ENCODE measurements around the gene KRTAP4-7. TPM values are rescaled to one million over a fixed set of nuclear protein-coding genes. Genes with fewer than 3 reads are reported as not detected.
"Not testable (repeated sequence)": the region's sequence is repeated elsewhere in the genome, so short reads cannot be mapped to it uniquely, and the experiment has no call there.

KRTAP4-7 gene
- total RNA-seq, 2 donors from 2014 or later: not detected

DNA sequence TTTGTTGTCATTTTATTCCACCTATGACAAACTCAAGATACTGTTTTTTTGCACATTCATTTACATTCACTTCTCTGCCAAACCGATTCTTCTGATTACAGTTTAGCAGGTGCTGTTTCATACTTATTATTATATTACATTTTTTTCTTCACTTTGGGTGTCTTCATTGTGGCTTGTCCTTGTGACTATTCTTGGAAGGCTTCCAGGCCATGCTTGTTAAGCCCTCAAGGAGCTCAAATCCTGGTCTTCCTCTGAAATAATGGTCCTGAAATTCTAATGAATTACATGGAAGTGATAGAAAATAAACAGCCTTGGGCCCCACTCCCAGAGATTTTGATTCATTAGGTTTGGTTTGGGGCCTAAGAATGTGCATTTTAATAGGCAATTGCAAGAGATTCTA, 19.6 kb upstream of the KRTAP4-7 start:
- no peaks in the 10 kb centered on the region for H3K9me3 Mint-ChIP-seq
- 100% methylated on average over 1 of the region's 1 CpG; no CpG with 5 or more reads in 1 of the 2 experiments for WGBS, 2 experiments (ENCODE audit: insufficient coverage in 1 of 2, insufficient read length in 1 of 2)

GRCh38 chr17:41065016-41065689, 18.8 kb upstream of the KRTAP4-7 start:
- H3K9me3 ChIP-seq (ENCODE audit: control insufficient read depth, low read length); H3K27me3 Mint-ChIP-seq (ENCODE audit: insufficient read depth); H3K27ac ChIP-seq (ENCODE audit: low read depth, low read length); H3K36me3 ChIP-seq (ENCODE audit: control insufficient read depth, insufficient read depth, low read length); H3K27me3 ChIP-seq (ENCODE audit: control insufficient read depth, insufficient read depth, low read length, poor library complexity, severe bottlenecking); H3K9ac ChIP-seq (ENCODE audit: extremely low read depth, low read length, poor library complexity, severe bottlenecking); H3K36me3 Mint-ChIP-seq (ENCODE audit: low read depth); DNase-seq; H3K27ac Mint-ChIP-seq; H3K9me3 Mint-ChIP-seq; H3K4me1 ChIP-seq (ENCODE audit: control insufficient read depth, insufficient read depth, low read length); H3K4me1 Mint-ChIP-seq; H3K4me3 ChIP-seq (ENCODE audit: low read length); H3K4me3 Mint-ChIP-seq: not testable (repeated sequence)
- 88 to 96% methylated on average over 3 to 4 of the region's 16 CpGs for WGBS, 2 experiments (ENCODE audit: insufficient coverage in 1 of 2, insufficient read length in 1 of 2)

More for the DNA sequence above, 19.6 kb upstream of the KRTAP4-7 start:
- Mint-ChIP-seq H3K36me3 (ENCODE audit: low read depth) (no peaks in the 10 kb centered on the region), H3K4me1 (peaks cover 2% of the 10 kb centered on the region), H3K27me3 (ENCODE audit: insufficient read depth) (no peaks in the 10 kb centered on the region), H3K27ac (no peak overlapping the region), H3K4me3 (no peak overlapping the region)
- H3K4me3 ChIP-seq (ENCODE audit: low read length): no peak overlapping the region
- no peaks in the 10 kb centered on the region for H3K4me1 ChIP-seq (ENCODE audit: control insufficient read depth, insufficient read depth, low read length)
- H3K9ac ChIP-seq (ENCODE audit: extremely low read depth, low read length, poor library complexity, severe bottlenecking): no peak overlapping the region
- no peaks in the 10 kb centered on the region for H3K36me3 ChIP-seq (ENCODE audit: control insufficient read depth, insufficient read depth, low read length)
- H3K27ac ChIP-seq (ENCODE audit: low read depth, low read length): no peak overlapping the region
- TF ChIP-seq, protein P1, sequence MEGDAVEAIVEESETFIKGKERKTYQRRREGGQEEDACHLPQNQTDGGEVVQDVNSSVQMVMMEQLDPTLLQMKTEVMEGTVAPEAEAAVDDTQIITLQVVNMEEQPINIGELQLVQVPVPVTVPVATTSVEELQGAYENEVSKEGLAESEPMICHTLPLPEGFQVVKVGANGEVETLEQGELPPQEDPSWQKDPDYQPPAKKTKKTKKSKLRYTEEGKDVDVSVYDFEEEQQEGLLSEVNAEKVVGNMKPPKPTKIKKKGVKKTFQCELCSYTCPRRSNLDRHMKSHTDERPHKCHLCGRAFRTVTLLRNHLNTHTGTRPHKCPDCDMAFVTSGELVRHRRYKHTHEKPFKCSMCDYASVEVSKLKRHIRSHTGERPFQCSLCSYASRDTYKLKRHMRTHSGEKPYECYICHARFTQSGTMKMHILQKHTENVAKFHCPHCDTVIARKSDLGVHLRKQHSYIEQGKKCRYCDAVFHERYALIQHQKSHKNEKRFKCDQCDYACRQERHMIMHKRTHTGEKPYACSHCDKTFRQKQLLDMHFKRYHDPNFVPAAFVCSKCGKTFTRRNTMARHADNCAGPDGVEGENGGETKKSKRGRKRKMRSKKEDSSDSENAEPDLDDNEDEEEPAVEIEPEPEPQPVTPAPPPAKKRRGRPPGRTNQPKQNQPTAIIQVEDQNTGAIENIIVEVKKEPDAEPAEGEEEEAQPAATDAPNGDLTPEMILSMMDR (conservative IDR thresholded peaks at IDR 0.05): no peak
- DNase-seq: no peak
- H3K9me3 ChIP-seq (ENCODE audit: control insufficient read depth, low read length): no peaks in the 10 kb centered on the region
- no peaks in the 10 kb centered on the region for H3K27me3 ChIP-seq (ENCODE audit: control insufficient read depth, insufficient read depth, low read length, poor library complexity, severe bottlenecking)

DNA sequence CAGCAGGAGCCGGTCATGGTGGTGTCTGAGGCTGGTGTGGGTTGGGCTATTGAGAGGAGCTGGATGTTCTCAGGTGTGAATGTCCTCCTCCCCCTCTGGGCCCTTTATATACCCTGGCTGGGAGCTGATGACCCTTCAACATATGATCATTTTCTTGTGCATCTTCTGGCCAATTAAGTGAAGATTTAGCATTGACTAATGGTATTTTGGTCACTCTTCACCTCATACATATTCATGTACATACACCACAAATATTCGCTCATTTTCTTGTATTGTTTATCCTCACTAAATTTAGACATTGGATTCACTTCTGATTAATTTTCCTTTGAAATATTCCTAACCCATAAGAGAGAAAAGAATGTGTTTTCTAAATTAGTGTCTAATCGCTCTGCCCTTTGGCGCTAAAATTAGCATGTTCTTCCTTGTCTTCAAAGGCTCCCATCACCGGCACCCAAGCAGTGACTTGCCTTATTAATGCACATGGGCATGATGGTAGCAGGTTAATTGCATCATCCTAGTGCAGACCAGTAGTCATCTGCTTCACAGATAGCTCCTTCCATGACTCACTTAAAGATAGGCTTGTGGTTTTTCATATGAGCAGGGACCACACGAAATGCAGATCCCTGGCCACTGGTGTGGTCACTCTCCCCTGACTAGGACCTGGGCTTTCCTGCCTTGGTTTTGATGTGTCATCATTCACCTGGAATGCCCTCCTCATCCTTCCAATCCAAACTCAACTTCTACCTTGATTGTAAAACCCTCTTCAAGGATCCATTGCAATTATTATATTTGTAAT, 17.9 kb upstream of the KRTAP4-7 start, which contains the start of gene KRTAP2-4:
Gene KRTAP2-4, minus strand, starts transcription at position 51 of the 796 bp plus-strand sequence. Its CDS starts 34 bp downstream, at position 17.
- TF ChIP-seq, protein P1 (conservative IDR thresholded peaks at IDR 0.05): no peak
- H3K27ac ChIP-seq (ENCODE audit: low read depth, low read length): no peak within 1 kb of the TSS
- DNase-seq: no peak
- H3K36me3 Mint-ChIP-seq (ENCODE audit: low read depth): no peaks in the 10 kb centered on the region
- 91 to 96% methylated on average over 5 of the region's 6 CpGs for WGBS, 2 experiments (ENCODE audit: insufficient coverage in 1 of 2, insufficient read length in 1 of 2)
- H3K27me3 Mint-ChIP-seq (ENCODE audit: insufficient read depth): no peaks in the 10 kb centered on the region
- no peak within 1 kb of the TSS for H3K27ac Mint-ChIP-seq
- no peaks in the 10 kb centered on the region for H3K9me3 ChIP-seq (ENCODE audit: control insufficient read depth, low read length)
- no peaks in the 10 kb centered on the region for H3K4me1 Mint-ChIP-seq
- no peak within 1 kb of the TSS for H3K9ac ChIP-seq (ENCODE audit: extremely low read depth, low read length, poor library complexity, severe bottlenecking)
- H3K36me3 ChIP-seq (ENCODE audit: control insufficient read depth, insufficient read depth, low read length): no peaks in the 10 kb centered on the region
- H3K27me3 ChIP-seq (ENCODE audit: control insufficient read depth, insufficient read depth, low read length, poor library complexity, severe bottlenecking): no peaks in the 10 kb centered on the region
- no peaks in the 10 kb centered on the region for H3K9me3 Mint-ChIP-seq
- no peak within 1 kb of the TSS for H3K4me3 ChIP-seq (ENCODE audit: low read length)
- no peaks in the 10 kb centered on the region for H3K4me1 ChIP-seq (ENCODE audit: control insufficient read depth, insufficient read depth, low read length)
- H3K4me3 Mint-ChIP-seq: no peak within 1 kb of the TSS

Data from endodermal cell (in vitro differentiated cells).